ENCODE data around the gene FOLR1. TPM values are rescaled to one million over a fixed set of nuclear protein-coding genes. Genes with fewer than 3 reads are reported as not detected.

Gene FOLR1
- total and polyA plus RNA-seq, 2 of the 4 experiments (the other 2 are of a cell fraction), result 0.24 TPM; not detected in 1

- Histone ChIP-seq H3K27ac (ENCODE audit: insufficient read depth, low read length) (no peak overlapping the region), H2BK20ac (ENCODE audit: low read depth, low read length) (no peak overlapping the region), H3K4me3 (ENCODE audit: insufficient read depth, low read depth, low read length) (no peak overlapping the region), H3K18ac (ENCODE audit: low read depth, low read length) (no peak overlapping the region), H4K5ac (ENCODE audit: low read depth, low read length) (no peak overlapping the region), H2BK5ac (ENCODE audit: low read depth, low read length, poor library complexity, severe bottlenecking) (no peak overlapping the region), H4K8ac (ENCODE audit: low read depth in 2 of 2, low read length in 2 of 2) (no peak overlapping the region), H2BK15ac (ENCODE audit: low read depth, low read length) (no peak overlapping the region), H3K14ac (replicated peaks; ENCODE audit: low read depth, low read length) (no peak overlapping the region), H2AK9ac (replicated peaks; ENCODE audit: low read depth, low read length, poor library complexity) (no peak overlapping the region), H3K4ac (ENCODE audit: low read depth, low read length) (no peak overlapping the region), H3K23ac (ENCODE audit: low read depth, low read length) (no peak overlapping the region), H4K91ac (ENCODE audit: insufficient read depth, low read depth, low read length) (no peak overlapping the region), H3K27me3 (ENCODE audit: control insufficient read depth, insufficient read depth, low read length) (peaks cover 23% of the 10 kb centered on the region), H3K9me3 (ENCODE audit: control insufficient read depth, insufficient read depth, low read length) (no peaks in the 10 kb centered on the region; the same call in 1 of the 2 replicates), H3K9me1 (ENCODE audit: insufficient read depth, low read length) (no peaks in the 10 kb centered on the region), H2AK5ac (ENCODE audit: low read depth, low read length) (no peak overlapping the region), H2BK120ac (ENCODE audit: low read depth, low read length) (no peak overlapping the region), H3K56ac (ENCODE audit: extremely low read depth, insufficient read depth, low read length) (no peak overlapping the region), H3K9ac (ENCODE audit: low read depth, low read length) (no peak overlapping the region), H3K4me1 (ENCODE audit: control insufficient read depth, insufficient read depth, low read length) (peaks cover 2% of the 10 kb centered on the region; the same call in 1 of the 2 replicates), H3K79me1 (ENCODE audit: low read depth in 1 of 2, low read length in 2 of 2) (peaks cover 6 to 16% of the 10 kb centered on the region in 2 experiments; a peak in 3 of 4 replicates), H2AFZ (replicated peaks; ENCODE audit: low read length, poor library complexity) (peak overlapping the region; percentile 79), H4K20me1 (ENCODE audit: insufficient read depth, low read length) (peaks cover 50% of the 10 kb centered on the region), H3K4me2 (ENCODE audit: low read depth, low read length) (no peak overlapping the region), H3K36me3 (ENCODE audit: control insufficient read depth, insufficient read depth, low read length) (peaks cover 54% of the 10 kb centered on the region)
- DNase-seq (no peak), ATAC-seq (ENCODE audit: low read depth) (no peak)
- BruUV-seq (replicated peaks), result no TSS peak
- ChIA-PET CTCF (interaction anchor here (0.5 kb wide), 2 partner anchors 116 to 209 kb away, joined by 3 to 4 read pairs; no protein-coding TSS in a partner anchor), POLR2A (ENCODE audit: unreplicated experiment) (no interaction called here)
- in situ Hi-C loops (cut with MboI; ENCODE audit: low sequenced_read_pairs), result loop anchor here (5.0 kb wide), 1 partner anchor 210 kb away; no protein-coding TSS in a partner anchor
- dilution Hi-C loops (cut with HindIII; ENCODE audit: low sequenced_read_pairs, unreplicated experiment), result no loop called here
- intact Hi-C loops (cut with micrococcal nuclease), result no loop called here
- TF ChIP-seq ELK1 (IDR thresholded peaks at IDR 0.05; ENCODE audit: borderline replicate concordance, low read depth, low read length) (no peak), MAZ (IDR thresholded peaks at IDR 0.05; ENCODE audit: borderline replicate concordance, low read depth, low read length) (no peak), MXI1 (IDR thresholded peaks at IDR 0.05; ENCODE audit: borderline replicate concordance, low read depth, low read length) (no peak), POLR2A (IDR thresholded peaks at IDR 0.05; ENCODE audit: low read depth, low read length) (no peak), RFX5 (IDR thresholded peaks at IDR 0.05; ENCODE audit: low read depth, low read length) (no peak), CHD1 (IDR thresholded peaks at IDR 0.05; ENCODE audit: low read depth, low read length) (no peak), RAD21 (IDR thresholded peaks at IDR 0.05; ENCODE audit: low read length) (no peak), USF2 (IDR thresholded peaks at IDR 0.05; ENCODE audit: low read depth, low read length) (no peak), CEBPB (IDR thresholded peaks at IDR 0.05; ENCODE audit: low read depth, low read length) (no peak), CTCF (conservative IDR thresholded peaks at IDR 0.05; ENCODE audit: low read depth, low read length) (no peak), BHLHE40 (IDR thresholded peaks at IDR 0.05; ENCODE audit: low read depth, low read length) (no peak), FOS (IDR thresholded peaks at IDR 0.05; ENCODE audit: low read depth, low read length) (no peak)
- no CpG with 5 or more reads among the region's 22 CpGs for WGBS, 2 experiments (ENCODE audit: extremely low coverage in 2 of 2, insufficient read length in 1 of 2)
Measured at GRCh38 chr11:72237112-72237931, 45.4 kb downstream of the FOLR1 start.

Data from IMR-90 (cell line).